Superior temporal gyrus (tissue), 1 donor: ENCODE measurements around the gene OR56A5.

Experiments used
- DNase-seq: peaks from one replicate; pipeline ENCODE4 v3.0.0-alpha.2; 2016; ENCODE audit errors: extremely low spot score

OR56A5 gene

DNA sequence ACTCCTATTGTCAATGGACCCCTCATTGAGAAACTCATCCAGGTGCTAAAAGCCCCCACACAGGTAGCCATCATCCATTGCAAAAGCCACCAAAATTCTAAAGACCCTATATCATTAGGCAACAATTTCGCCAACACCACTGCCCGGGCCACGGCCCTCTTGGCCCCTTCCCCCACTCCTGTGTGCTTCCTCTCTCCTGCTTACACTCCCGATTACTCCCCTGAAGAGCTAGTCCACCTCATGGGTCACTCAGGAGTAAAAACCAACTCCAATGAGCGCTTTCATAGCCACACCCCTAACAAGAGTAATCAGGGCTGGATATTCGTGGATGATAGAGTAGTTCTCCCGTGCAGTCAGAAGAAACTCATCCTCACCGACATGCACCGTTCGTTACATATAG lies 35.2 kb downstream of the OR56A5 start:
- DNase-seq: no peak

DNA sequence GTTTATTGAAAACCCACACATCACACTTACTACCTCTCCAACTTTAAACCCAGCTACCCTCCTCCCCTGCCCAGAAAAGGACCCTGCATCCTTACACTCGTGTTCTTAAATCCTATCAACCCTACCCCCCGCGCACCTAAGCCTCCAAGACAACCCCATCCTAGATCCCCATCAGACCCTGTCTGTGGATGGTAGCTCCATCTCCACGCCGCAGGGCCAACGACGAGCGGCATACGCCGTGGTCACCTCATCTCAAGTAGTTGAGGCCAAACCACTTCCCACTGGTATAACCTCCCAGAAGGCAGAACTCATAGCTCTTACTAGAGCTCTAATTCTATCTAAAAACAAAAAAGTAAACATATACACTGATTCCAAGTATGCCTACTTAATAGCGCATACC lies 35.6 kb downstream of the OR56A5 start:
- no peak for DNase-seq

DNA sequence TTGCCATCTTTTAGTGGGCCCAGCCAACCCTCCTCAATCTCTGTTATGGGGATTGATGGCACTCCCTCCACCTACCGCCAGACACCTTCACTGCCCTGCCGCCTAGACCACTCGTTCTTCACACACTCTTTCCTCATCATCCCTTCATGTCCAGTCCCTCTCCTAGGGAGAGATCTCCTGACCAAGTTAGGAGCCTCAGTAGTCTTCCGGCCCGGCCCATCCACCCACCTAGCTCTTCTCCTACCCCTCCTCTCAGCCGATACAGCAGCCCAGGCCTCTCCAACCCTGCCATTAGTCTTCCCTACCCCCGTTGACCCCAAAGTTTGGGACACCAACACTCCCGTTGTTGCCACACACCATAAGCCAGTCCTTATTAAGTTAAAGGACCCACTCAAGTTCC lies 37.2 kb downstream of the OR56A5 start:
- no peak for DNase-seq

DNA sequence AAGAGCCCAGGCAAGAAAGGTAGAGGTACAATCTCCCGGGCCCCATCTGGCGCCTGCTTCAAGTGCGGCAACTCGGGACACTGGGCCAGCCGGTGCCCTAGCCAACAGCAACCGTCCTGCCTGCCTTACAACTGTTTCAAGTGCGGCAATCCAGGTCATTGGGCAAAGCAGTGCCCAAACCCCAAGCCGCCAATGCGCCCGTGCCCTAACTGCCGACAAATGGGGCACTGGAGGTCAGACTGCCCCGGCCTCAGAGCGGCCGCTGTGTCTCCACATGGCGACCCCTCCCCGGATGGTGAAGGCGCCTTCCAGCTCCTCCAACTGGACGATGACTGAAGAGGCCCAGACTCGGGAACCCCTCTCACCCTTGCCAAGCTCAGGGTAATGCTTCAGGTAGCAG lies 37.7 kb downstream of the OR56A5 start:
- no peak for DNase-seq

DNA sequence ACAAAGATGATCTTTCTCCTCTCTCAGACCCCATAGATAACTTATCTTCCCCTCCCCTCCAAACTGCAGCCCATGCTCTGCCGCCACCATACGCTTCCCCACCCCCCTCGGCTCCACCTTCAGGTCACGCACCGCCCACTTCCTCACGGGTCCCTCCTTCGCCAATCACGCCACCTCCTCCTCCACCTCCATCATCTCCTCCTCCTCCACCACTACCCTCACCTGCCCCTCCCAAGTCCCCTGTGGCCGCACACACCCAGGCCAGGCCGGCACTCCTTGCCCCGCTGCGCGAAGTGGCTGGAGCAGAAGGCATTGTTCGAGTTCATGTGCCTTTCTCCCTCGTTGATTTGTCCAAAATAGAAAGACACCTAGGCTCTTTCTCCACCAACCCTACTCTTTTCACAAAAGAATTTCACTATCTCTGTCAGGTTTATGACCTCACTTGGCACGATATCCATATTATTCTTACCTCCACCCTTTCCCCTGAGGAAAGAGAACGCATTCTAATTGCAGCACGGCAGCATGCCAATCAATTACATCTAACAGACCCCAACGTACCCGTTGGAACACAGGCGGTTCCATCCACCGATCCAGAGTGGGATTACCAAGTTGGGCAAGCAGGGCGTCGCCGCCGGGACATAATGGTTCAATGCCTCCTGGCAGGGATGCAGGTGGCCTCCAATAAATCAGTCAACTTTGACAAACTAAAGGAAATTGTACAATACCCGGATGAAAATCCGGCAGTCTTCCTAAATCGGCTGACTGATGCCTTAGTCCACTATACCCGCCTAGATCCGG lies 38.5 kb downstream of the OR56A5 start:
- no peak for DNase-seq

DNA sequence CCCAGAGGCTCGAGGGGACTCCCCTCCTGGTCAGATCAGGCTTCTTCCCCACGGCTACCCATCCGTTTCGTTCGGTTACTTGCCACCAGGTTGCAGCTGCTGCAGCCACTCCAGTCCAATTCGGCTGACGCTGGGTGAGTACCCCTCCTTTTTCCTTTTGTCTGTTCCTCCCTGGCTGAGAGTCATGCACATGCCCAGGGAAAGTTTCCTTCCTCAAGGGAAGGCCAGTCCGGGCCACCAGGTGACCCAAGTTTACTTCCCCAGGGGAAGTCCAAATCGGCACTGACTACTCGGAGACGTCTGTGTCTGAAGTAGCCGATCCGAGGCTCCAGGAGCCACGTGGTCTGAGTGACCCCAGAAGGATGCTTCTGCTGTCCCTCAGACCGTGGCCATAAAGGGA lies 39.5 kb downstream of the OR56A5 start:
- DNase-seq: no peak

DNA sequence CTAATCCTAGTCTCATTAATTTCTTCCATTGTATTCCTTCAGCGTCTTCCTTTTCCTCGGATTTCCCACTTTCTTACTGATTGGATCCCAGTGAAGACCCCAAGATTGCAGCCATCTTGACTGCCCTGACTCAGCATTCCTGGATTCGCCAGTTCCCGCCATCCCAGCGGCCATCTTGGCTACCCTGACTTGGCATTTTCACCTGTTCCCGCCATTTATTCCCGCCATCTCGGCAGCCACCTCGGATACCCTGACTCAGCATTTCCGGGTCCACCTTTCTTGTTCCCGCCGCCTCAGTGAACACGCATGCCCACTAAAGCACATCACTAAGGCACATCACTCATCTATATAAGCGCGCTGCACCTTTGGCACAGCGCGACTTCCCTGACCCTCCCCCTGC lies 40.0 kb downstream of the OR56A5 start:
- DNase-seq: no peak

DNA sequence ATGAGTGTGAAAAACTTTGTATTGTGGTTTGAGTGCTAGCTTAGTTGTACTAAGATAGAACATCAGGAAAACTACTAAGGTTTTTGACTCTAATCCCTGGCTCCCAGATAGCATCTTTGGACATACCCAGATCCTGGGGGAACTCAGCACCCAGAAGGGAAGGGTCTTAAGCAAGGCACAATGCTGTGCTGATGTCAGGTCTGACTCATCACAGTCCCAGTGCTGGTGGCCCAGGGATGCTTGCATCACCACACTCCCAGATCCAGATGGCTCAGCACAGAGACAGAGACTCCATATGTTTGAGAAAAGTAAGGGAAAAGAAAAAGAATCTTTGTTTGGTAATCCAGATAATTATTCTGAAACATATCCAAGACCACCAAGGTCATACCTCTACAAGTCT lies 44.5 kb downstream of the OR56A5 start:
- DNase-seq: no peak

DNA sequence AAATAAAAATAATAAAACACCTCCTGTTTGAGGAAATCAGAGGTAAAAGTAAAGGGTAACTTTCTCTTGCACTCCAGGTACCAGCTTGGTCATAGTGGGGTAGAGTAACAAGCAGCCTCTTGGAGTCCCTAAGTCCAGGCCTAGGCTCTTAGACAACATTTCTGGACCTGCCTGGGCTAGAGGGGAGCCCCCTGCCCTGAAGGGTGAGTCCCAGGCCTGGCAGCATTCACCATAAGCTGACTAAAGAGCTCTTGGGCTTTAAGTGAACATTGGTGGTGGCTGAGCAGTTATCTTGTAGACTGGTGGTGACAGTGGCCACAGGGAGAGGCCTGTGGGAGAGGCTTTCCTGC lies 44.9 kb downstream of the OR56A5 start:
- no peak for DNase-seq

DNA sequence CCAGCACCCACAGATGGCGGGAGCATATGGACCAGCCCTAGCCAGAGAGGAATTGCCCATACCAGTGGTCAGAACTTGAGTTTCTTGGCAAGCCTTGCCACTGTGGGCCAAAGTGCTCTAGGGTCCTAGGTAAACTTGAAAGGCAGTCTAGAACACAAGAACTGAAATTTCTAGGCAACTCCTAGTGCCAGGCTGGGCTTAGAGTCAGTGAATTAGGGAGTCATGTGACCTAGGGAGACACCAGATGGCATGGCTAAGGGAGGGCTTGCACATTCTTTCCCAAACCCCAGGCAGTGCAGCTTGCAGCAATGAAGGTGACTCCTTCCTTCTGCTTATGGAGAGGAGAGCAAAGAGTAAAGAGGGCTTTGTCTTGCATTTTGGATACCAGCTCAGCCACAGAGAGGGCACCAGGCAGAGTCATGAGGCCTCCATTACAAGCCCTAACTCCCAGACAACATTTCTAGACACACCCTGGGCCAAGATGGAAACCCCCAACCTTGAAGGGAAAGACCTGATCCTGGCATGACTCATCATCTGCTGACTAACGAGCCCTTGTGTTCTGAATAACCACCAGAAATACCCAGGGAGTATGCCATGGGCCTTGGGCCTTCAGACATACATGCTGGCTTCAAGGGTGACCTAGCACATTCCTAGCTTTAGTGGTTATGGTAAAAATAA lies 45.4 kb downstream of the OR56A5 start:
- DNase-seq: no peak
